ENCODE measurements around the gene OGFOD2. TPM values are rescaled to one million over a fixed set of nuclear protein-coding genes. Genes with fewer than 3 reads are reported as not detected.

OGFOD2 gene
- total RNA-seq, 3 donors from 2014 or later: 9.0 to 16.5 (median 12.1) TPM

GRCh38 chr12:122961531-122962329, 13.3 kb upstream of the OGFOD2 start:
- Histone ChIP-seq H3K36me3 (no peaks in the 10 kb centered on the region), H3K27me3 (no peaks in the 10 kb centered on the region), H3K4me1 (peaks cover 5 to 21% of the 10 kb centered on the region in 2 donors), H3K27ac (peak overlapping the region; percentile 22 to 64), H3K9me3 (no peaks in the 10 kb centered on the region), H3K4me3 (no peak overlapping the region)
- no peak for DNase-seq (ENCODE audit: low spot score in 2 of 2)
- intact Hi-C loops (cut with DNase I; ENCODE audit: low total_unique reads): loop anchor here (1.0 to 10.0 kb wide), 2 partner anchors 24 to 83 kb away; no protein-coding TSS in a partner anchor
- TF ChIP-seq POLR2A (IDR thresholded peaks at IDR 0.05): no peak
- TF ChIP-seq, protein P1, sequence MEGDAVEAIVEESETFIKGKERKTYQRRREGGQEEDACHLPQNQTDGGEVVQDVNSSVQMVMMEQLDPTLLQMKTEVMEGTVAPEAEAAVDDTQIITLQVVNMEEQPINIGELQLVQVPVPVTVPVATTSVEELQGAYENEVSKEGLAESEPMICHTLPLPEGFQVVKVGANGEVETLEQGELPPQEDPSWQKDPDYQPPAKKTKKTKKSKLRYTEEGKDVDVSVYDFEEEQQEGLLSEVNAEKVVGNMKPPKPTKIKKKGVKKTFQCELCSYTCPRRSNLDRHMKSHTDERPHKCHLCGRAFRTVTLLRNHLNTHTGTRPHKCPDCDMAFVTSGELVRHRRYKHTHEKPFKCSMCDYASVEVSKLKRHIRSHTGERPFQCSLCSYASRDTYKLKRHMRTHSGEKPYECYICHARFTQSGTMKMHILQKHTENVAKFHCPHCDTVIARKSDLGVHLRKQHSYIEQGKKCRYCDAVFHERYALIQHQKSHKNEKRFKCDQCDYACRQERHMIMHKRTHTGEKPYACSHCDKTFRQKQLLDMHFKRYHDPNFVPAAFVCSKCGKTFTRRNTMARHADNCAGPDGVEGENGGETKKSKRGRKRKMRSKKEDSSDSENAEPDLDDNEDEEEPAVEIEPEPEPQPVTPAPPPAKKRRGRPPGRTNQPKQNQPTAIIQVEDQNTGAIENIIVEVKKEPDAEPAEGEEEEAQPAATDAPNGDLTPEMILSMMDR (IDR thresholded peaks at IDR 0.05): no peak
- no peak for TF ChIP-seq POLR2AphosphoS5 (IDR thresholded peaks at IDR 0.05)

- intact Hi-C loops (cut with DNase I; ENCODE audit: low total_unique reads): loop anchor here (10.0 kb wide), 1 partner anchor 81 kb away; no protein-coding TSS in a partner anchor
- H3K36me3 ChIP-seq: no peaks in the 10 kb centered on the region
- peak overlapping the region in 2 of 3 donors; percentile 18 to 49 for H3K4me3 ChIP-seq
- peak overlapping the region in 1 of 2 donors; percentile 20 for H3K27ac ChIP-seq
- no peak for DNase-seq (ENCODE audit: low spot score in 2 of 2)
- peaks cover 5 to 21% of the 10 kb centered on the region in 2 donors for H3K4me1 ChIP-seq
- TF ChIP-seq, protein P1 (IDR thresholded peaks at IDR 0.05): no peak
- no peak for TF ChIP-seq POLR2A (IDR thresholded peaks at IDR 0.05)
- H3K9me3 ChIP-seq: no peaks in the 10 kb centered on the region
- no peaks in the 10 kb centered on the region for H3K27me3 ChIP-seq
Observed at GRCh38 chr12:122963941-122964265, 11.1 kb upstream of the OGFOD2 start.

- H3K4me3 ChIP-seq: peak overlapping the region in 1 of 3 donors; percentile 75
- no peaks in the 10 kb centered on the region for H3K36me3 ChIP-seq
- intact Hi-C loops (cut with DNase I; ENCODE audit: low total_unique reads): loop anchor here (10.0 kb wide), 1 partner anchor 80 kb away; no protein-coding TSS in a partner anchor
Observed at GRCh38 chr12:122964439-122965257, 10.4 kb upstream of the OGFOD2 start.

DNA sequence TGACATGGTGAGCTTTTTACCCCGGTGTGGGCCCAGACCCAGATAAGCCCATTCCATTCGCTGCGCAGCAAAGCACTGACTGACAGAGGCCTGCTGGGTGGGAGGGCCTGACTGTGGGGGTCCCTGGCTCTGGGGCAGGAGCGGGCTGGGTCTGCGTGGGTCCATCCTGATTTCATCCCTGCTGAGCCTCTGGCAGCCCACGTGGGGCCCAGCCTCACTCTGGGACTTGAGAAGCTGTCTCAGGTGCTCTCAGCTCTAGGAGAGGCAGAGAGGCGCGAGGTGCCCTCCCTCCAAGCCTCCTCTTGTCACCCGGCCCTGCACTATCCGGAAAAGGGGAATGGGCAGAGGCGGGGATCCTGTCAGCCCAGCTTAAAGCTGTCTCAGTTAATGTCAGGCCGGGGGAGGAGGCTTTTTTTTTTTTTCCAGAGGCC, 9.7 kb upstream of the OGFOD2 start:
- peak overlapping the region; percentile 46 to 75 (median 64) for H3K4me3 ChIP-seq
- no peaks in the 10 kb centered on the region for H3K9me3 ChIP-seq
- peaks cover 5 to 21% of the 10 kb centered on the region in 2 donors for H3K4me1 ChIP-seq
- intact Hi-C loops (cut with DNase I; ENCODE audit: low total_unique reads): loop anchor here (10.0 kb wide), 1 partner anchor 79 kb away; no protein-coding TSS in a partner anchor
- TF ChIP-seq POLR2AphosphoS5 (IDR thresholded peaks at IDR 0.05) (no peak), POLR2A (IDR thresholded peaks at IDR 0.05) (no peak)
- TF ChIP-seq, protein P1 (IDR thresholded peaks at IDR 0.05): no peak
- no peaks in the 10 kb centered on the region for H3K36me3 ChIP-seq
- no peaks in the 10 kb centered on the region for H3K27me3 ChIP-seq
- DNase-seq (ENCODE audit: low spot score in 2 of 2): no peak
- H3K27ac ChIP-seq: peak overlapping the region in 1 of 2 donors; percentile 69

More at GRCh38 chr12:122964439-122965257, 10.4 kb upstream of the OGFOD2 start:
- H3K9me3 ChIP-seq: no peaks in the 10 kb centered on the region
- TF ChIP-seq, protein P1 (IDR thresholded peaks at IDR 0.05): no peak
- TF ChIP-seq POLR2A (IDR thresholded peaks at IDR 0.05) (no peak), POLR2AphosphoS5 (IDR thresholded peaks at IDR 0.05) (no peak)
- no peaks in the 10 kb centered on the region for H3K27me3 ChIP-seq
- no peak for DNase-seq (ENCODE audit: low spot score in 2 of 2)
- peaks cover 5 to 21% of the 10 kb centered on the region in 2 donors for H3K4me1 ChIP-seq
- H3K27ac ChIP-seq: no peak overlapping the region
